IPS-20b (cell line): ENCODE data around the gene YAP1.

Experiments
- H3K27ac ChIP-seq: one replicate; pipeline ENCODE4 v1.5.1; 2013; ENCODE audit warnings: low read length
- H3K27me3 ChIP-seq: 2 replicates; pipeline ENCODE4 v1.6.1; 2013; ENCODE audit warnings: mild to moderate bottlenecking, low read length, inconsistent platforms; ENCODE audit not compliant: insufficient read depth
- H3K36me3 ChIP-seq: 2 replicates; pipeline ENCODE4 v1.6.1; 2013; ENCODE audit warnings: low read depth, mild to moderate bottlenecking, inconsistent platforms, low read length, moderate library complexity; ENCODE audit not compliant: insufficient read depth
- H3K4me1 ChIP-seq: 2 replicates; pipeline ENCODE4 v1.6.1; 2013; ENCODE audit warnings: mild to moderate bottlenecking, control low read depth, inconsistent platforms, low read length, moderate library complexity; ENCODE audit not compliant: insufficient read depth
- H3K4me3 ChIP-seq: 2 replicates; pipeline ENCODE4 v1.5.1; 2013; ENCODE audit warnings: mild to moderate bottlenecking, low read length, inconsistent platforms
- H3K9ac ChIP-seq: 2 replicates; pipeline ENCODE4 v1.6.1; 2013; ENCODE audit warnings: low read depth, mild to moderate bottlenecking, inconsistent platforms, low read length, moderate library complexity
- H3K9me3 ChIP-seq: 2 replicates; pipeline ENCODE4 v1.6.1; 2013; ENCODE audit warnings: mild to moderate bottlenecking, low read depth, low read length, inconsistent platforms; ENCODE audit not compliant: insufficient read depth

Gene YAP1

GRCh38 chr11:102099755-102100154, 10.5 kb upstream of the YAP1 start:
- H3K27ac ChIP-seq: no peak overlapping the region
- H3K9me3 ChIP-seq: no peaks in the 10 kb centered on the region
- H3K4me1 ChIP-seq: no peaks in the 10 kb centered on the region
- H3K27me3 ChIP-seq: no peaks in the 10 kb centered on the region
- no peak overlapping the region for H3K9ac ChIP-seq
- no peak overlapping the region for H3K4me3 ChIP-seq
- no peaks in the 10 kb centered on the region for H3K36me3 ChIP-seq

DNA sequence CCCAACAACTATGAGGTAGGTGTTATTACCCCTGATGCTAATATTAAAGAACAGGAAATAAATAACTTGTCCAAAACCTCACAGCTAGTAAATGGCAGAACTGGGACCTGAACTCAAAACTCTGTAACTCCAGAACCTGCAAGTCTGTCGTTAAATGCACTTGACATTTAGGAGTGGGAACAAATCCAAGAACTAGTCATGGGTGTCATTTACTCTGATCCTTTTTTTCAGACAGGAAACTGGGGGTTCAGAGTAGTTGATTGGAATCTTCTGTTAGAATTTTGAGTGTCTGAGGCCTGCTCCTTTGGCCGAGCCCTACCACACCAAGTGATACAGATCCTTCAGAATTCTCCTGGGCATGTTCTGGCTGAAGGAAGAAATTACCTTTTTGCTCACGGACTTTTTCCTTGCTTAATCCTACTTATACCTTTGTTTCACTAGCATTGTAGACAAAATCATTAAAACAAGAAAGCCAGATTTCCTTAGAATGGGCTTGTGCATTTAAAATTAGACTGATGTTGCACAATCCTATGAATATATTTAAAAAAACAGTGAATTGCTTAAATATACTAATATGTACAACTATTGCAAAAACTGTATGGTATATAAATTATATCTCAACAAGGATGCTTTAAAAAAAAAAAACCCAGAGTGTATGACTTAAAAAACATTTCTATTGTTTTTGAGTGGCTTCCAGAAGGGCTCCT, 1.4 kb upstream of the YAP1 start:
- Histone ChIP-seq H3K36me3 (no peaks in the 10 kb centered on the region), H3K9ac (peak overlapping the region; percentile 98; the same call in 1 of the 2 replicates), H3K27ac (no peak overlapping the region), H3K27me3 (no peaks in the 10 kb centered on the region), H3K4me3 (peak overlapping the region; percentile 95), H3K9me3 (no peaks in the 10 kb centered on the region; the same call in 1 of the 2 replicates), H3K4me1 (peaks cover 15% of the 10 kb centered on the region; the same call in 1 of the 2 replicates)

DNA sequence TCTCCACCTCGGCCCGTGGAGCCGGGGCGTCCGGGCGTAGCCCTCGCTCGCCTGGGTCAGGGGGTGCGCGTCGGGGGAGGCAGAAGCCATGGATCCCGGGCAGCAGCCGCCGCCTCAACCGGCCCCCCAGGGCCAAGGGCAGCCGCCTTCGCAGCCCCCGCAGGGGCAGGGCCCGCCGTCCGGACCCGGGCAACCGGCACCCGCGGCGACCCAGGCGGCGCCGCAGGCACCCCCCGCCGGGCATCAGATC, 439 bp downstream of the YAP1 start:
- Histone ChIP-seq H3K36me3 (no peaks in the 10 kb centered on the region), H3K27ac (peak overlapping the region; percentile 98), H3K4me1 (peaks cover 31% of the 10 kb centered on the region), H3K27me3 (no peaks in the 10 kb centered on the region), H3K9me3 (no peaks in the 10 kb centered on the region; the same call in 1 of the 2 replicates), H3K9ac (peak overlapping the region; percentile 98), H3K4me3 (peak overlapping the region; percentile 95)

DNA sequence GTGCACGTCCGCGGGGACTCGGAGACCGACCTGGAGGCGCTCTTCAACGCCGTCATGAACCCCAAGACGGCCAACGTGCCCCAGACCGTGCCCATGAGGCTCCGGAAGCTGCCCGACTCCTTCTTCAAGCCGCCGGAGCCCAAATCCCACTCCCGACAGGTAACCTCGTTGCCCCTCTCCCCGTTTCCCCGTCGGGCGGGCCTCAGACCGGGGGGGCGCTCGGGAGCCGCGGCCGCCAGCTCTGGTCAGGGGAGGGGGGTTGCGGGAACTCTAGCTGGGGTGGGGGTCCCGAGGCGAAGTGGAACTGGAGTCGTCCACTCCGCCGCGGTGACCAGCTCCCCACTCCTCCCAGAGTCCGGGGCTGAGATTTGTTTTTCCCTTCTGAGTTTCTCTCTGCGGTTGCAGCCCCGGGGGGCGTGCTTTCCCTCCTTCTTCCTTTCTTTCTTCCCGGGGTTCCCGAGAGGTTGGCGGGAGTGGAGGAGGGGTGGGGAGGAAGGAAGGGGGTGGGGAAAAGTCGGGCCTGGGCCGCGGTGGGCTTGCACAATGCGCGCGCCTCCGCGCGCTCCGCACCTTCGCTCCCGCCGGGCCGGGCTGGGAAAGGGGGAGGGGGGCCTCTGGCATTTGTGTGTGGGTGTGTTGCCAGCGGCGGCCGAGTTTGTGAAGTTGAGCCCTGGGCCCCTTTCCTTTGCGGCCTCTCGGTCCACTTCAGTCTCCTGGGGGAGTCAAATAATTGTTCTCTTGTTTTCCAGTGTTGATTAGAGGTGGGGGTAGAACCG, 952 bp downstream of the YAP1 start:
- H3K27ac ChIP-seq: peak overlapping the region; percentile 98
- H3K4me3 ChIP-seq: peak overlapping the region; percentile 95
- no peaks in the 10 kb centered on the region; the same call in 1 of the 2 replicates for H3K9me3 ChIP-seq
- no peaks in the 10 kb centered on the region for H3K27me3 ChIP-seq
- peaks cover 2% of the 10 kb centered on the region; the same call in 1 of the 2 replicates for H3K36me3 ChIP-seq
- peak overlapping the region; percentile 98 for H3K9ac ChIP-seq
- peaks cover 36% of the 10 kb centered on the region for H3K4me1 ChIP-seq

DNA sequence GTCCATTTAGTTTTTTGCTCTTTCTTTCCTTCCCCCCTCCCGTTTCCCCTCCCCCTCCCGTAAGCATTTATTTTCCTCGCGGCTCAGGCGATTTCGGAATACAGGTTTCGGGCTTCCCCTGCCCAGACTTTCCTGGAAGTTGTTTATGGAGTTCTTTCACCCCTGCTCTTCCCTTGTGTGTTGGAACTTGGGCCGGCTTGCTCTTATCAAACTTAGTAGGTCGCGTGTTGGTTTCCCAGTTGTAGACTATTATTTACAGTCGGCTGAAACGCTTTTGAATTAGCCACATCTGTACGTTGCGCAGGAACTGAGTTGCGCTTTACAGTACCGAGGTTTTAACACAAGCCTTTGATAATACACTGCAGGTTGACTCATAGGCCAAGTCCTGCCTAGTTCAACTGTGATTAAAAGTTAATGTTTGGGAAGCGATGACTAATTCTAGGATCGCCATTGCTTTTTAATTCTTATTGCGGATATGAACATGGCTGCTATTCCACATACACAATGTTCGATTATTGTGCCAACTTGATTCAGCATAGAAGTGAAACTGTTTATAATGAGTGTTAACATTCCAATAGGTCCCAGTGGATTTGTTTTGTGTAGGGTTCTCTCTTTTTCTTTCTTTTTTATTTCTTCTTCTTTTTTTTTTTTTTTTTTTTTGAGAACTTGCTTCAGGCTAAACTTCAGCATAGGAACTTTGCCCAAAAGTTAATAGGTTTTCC, 1.7 kb downstream of the YAP1 start:
- Histone ChIP-seq H3K27me3 (no peaks in the 10 kb centered on the region; the same call in 1 of the 2 replicates), H3K36me3 (peaks cover 8% of the 10 kb centered on the region; the same call in 1 of the 2 replicates), H3K9ac (peak overlapping the region; percentile 98), H3K9me3 (no peaks in the 10 kb centered on the region; the same call in 1 of the 2 replicates), H3K27ac (peak overlapping the region; percentile 98), H3K4me1 (peaks cover 44% of the 10 kb centered on the region), H3K4me3 (peak overlapping the region; percentile 95)

GRCh38 chr11:102112509-102112821, 2.2 kb downstream of the YAP1 start:
- Histone ChIP-seq H3K4me3 (peak overlapping the region; percentile 95), H3K4me1 (peaks cover 48% of the 10 kb centered on the region), H3K9ac (peak overlapping the region; percentile 98)

DNA sequence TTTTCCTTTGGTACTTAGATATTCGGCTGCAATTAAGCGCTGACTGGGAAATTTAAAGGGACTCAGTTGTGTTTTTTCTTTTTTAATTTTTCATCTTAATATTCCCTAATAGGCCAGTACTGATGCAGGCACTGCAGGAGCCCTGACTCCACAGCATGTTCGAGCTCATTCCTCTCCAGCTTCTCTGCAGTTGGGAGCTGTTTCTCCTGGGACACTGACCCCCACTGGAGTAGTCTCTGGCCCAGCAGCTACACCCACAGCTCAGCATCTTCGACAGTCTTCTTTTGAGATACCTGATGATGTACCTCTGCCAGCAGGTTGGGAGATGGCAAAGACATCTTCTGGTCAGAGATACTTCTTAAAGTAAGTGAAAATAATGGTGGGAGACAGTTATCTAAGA, 3.8 kb downstream of the YAP1 start:
- H3K4me1 ChIP-seq: peaks cover 58% of the 10 kb centered on the region
- H3K27me3 ChIP-seq: no peaks in the 10 kb centered on the region; the same call in 1 of the 2 replicates
- H3K27ac ChIP-seq: no peak overlapping the region
- peaks cover 18% of the 10 kb centered on the region; the same call in 1 of the 2 replicates for H3K36me3 ChIP-seq
- H3K9ac ChIP-seq: no peak overlapping the region
- H3K4me3 ChIP-seq: peak overlapping the region; percentile 45; the same call in 1 of the 2 replicates
- no peaks in the 10 kb centered on the region for H3K9me3 ChIP-seq

More at GRCh38 chr11:102112509-102112821, 2.2 kb downstream of the YAP1 start:
- Histone ChIP-seq H3K9me3 (no peaks in the 10 kb centered on the region), H3K36me3 (peaks cover 12% of the 10 kb centered on the region; the same call in 1 of the 2 replicates), H3K27ac (no peak overlapping the region), H3K27me3 (no peaks in the 10 kb centered on the region; the same call in 1 of the 2 replicates)

DNA sequence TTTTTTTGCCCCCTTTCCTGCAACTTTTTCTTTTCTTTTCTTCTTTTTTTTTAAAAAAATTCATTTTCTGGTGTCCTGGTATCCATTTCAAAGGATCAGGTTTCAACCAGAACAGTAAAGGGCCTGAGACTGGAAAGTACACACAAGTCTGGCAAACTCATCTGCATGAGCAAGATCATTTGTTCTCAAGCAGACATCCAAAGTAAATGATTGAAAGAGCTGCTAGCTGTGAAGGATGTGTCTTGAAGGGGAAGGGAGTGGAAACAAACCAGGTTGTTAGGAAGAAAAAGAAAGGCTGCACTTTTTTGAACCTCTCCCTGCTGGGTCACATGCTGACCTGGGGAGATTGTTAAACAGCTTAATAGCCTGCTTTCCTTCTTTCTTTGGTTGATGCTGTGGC, 5.3 kb downstream of the YAP1 start:
- Histone ChIP-seq H3K9ac (no peak overlapping the region; the same call in 1 of the 2 replicates), H3K27ac (no peak overlapping the region)

GRCh38 chr11:102116453-102117205, 6.4 kb downstream of the YAP1 start:
- Histone ChIP-seq H3K27me3 (no peaks in the 10 kb centered on the region; the same call in 1 of the 2 replicates), H3K36me3 (peaks cover 18% of the 10 kb centered on the region; the same call in 1 of the 2 replicates), H3K27ac (no peak overlapping the region), H3K9me3 (no peaks in the 10 kb centered on the region), H3K4me3 (peak overlapping the region; percentile 45), H3K9ac (no peak overlapping the region), H3K4me1 (peaks cover 74% of the 10 kb centered on the region)

More for the DNA sequence above, 5.3 kb downstream of the YAP1 start:
- no peaks in the 10 kb centered on the region for H3K9me3 ChIP-seq
- peaks cover 70% of the 10 kb centered on the region for H3K4me1 ChIP-seq
- H3K4me3 ChIP-seq: peak overlapping the region; percentile 45
- H3K27me3 ChIP-seq: no peaks in the 10 kb centered on the region; the same call in 1 of the 2 replicates
- peaks cover 18% of the 10 kb centered on the region; the same call in 1 of the 2 replicates for H3K36me3 ChIP-seq

DNA sequence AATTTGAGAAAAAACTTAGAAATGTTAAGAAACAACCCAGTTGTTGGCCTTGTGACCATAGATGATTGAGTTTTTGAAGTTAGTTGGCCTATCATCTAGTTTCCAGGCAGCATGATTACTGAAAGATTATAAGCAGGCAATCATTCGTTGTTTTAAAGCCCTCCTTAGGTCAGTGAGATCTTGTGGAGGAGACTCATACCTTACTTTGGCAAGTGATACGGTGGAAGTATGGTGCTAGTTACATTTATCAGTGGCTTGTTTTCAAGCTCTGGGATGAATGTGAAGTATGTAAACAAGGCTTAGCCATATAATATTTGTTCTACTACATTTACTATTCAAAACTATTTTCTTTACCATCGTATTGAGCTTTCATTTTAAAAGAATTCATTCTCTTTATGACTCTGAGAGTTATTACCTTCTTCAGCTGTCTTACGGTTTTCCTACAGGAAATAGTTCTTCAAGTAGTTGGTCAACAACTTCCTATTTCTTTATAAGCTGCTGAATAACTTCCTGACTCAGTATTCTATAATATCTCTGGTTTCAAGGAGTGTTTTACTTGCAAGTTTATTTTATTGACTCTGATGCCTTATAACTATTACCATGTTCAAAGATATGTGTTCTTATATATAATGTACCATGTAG, 7.3 kb downstream of the YAP1 start:
- no peaks in the 10 kb centered on the region for H3K9me3 ChIP-seq
- H3K4me1 ChIP-seq: peaks cover 72% of the 10 kb centered on the region
- H3K27ac ChIP-seq: no peak overlapping the region
- H3K9ac ChIP-seq: no peak overlapping the region
- H3K36me3 ChIP-seq: peaks cover 22% of the 10 kb centered on the region; the same call in 1 of the 2 replicates
- H3K4me3 ChIP-seq: no peak overlapping the region
- H3K27me3 ChIP-seq: no peaks in the 10 kb centered on the region; the same call in 1 of the 2 replicates
